ENCODE results near the gene ZNF416.

DNA sequence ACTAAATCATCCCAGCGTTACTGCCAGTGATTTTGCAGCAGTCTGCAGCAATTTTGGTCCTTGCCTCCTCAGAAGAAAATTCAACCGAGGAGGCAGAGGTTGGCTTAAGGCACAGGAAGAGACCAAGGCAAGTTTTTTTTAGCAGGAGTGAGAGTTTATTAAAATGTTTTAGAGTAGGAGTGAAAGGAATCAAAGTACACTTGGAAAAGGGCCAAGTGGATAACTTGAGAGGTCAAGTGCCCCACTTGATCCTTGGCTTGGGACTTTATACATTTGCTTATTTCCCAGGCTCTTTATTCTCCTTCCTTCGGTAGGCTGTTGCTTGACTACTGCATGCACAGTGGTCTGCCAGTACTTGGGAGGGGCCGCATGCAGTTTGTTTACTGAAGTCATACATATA lies 32.4 kb upstream of the ZNF416 start:
- no peak for TF ChIP-seq POLR2A (IDR thresholded peaks at IDR 0.05)
- TF ChIP-seq, protein P1, sequence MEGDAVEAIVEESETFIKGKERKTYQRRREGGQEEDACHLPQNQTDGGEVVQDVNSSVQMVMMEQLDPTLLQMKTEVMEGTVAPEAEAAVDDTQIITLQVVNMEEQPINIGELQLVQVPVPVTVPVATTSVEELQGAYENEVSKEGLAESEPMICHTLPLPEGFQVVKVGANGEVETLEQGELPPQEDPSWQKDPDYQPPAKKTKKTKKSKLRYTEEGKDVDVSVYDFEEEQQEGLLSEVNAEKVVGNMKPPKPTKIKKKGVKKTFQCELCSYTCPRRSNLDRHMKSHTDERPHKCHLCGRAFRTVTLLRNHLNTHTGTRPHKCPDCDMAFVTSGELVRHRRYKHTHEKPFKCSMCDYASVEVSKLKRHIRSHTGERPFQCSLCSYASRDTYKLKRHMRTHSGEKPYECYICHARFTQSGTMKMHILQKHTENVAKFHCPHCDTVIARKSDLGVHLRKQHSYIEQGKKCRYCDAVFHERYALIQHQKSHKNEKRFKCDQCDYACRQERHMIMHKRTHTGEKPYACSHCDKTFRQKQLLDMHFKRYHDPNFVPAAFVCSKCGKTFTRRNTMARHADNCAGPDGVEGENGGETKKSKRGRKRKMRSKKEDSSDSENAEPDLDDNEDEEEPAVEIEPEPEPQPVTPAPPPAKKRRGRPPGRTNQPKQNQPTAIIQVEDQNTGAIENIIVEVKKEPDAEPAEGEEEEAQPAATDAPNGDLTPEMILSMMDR (IDR thresholded peaks at IDR 0.05) = no peak
